ENCODE results near the gene CATSPERD.

CATSPERD gene

GRCh38 chr19:5719961-5720790, at the start of gene CATSPERD, which contains the start of gene LONP1:
TSS of gene CATSPERD (plus strand) at chr19:5720637. CDS start at chr19:5720738, 101 bp downstream.
TSS of gene LONP1 (minus strand) at chr19:5720146. CDS start at chr19:5720132, 14 bp downstream.
- peak; percentile 98 for DNase-seq

- DNase-seq: no peak
These were observed 48.8 kb upstream of the CATSPERD start for GRCh38 chr19:5671600-5671999.

- DNase-seq: no peak
These were observed 47.6 kb upstream of the CATSPERD start for GRCh38 chr19:5672708-5673459.

- DNase-seq: no peak
These were observed 46.7 kb upstream of the CATSPERD start for GRCh38 chr19:5673752-5674151.

- DNase-seq: no peak
These were observed 45.7 kb upstream of the CATSPERD start for GRCh38 chr19:5674714-5675113.

- no peak for DNase-seq
These were observed 44.2 kb upstream of the CATSPERD start for GRCh38 chr19:5676105-5676771.

- no peak for DNase-seq
These were observed 43.7 kb upstream of the CATSPERD start for GRCh38 chr19:5676772-5677105.

- DNase-seq: no peak
These were observed 43.3 kb upstream of the CATSPERD start for GRCh38 chr19:5677136-5677535.

GRCh38 chr19:5677580-5677979, 42.9 kb upstream of the CATSPERD start:
- DNase-seq: no peak

- DNase-seq: no peak
These were observed 42.2 kb upstream of the CATSPERD start for GRCh38 chr19:5678071-5678718.

GRCh38 chr19:5679289-5680083, 41.0 kb upstream of the CATSPERD start:
- no peak for DNase-seq

GRCh38 chr19:5680084-5680436, 40.4 kb upstream of the CATSPERD start:
- no peak for DNase-seq

GRCh38 chr19:5680437-5681368, 39.7 kb upstream of the CATSPERD start, which contains the start of the genes HSD11B1L and MICOS13:
TSS of gene HSD11B1L (plus strand) at chr19:5681027. CDS start at chr19:5684833, 3,806 bp downstream.
TSS of gene MICOS13 (minus strand) at chr19:5680516. CDS start at chr19:5680486, 30 bp downstream.
- DNase-seq: peak; percentile 98

GRCh38 chr19:5681391-5682106, 38.9 kb upstream of the CATSPERD start:
- no peak for DNase-seq

GRCh38 chr19:5682107-5682482, 38.3 kb upstream of the CATSPERD start:
- no peak for DNase-seq

- DNase-seq: no peak
These were observed 37.1 kb upstream of the CATSPERD start for GRCh38 chr19:5683177-5683886.

- no peak for DNase-seq
These were observed 35.6 kb upstream of the CATSPERD start for GRCh38 chr19:5684694-5685430.

GRCh38 chr19:5686326-5686646, 34.2 kb upstream of the CATSPERD start:
- no peak for DNase-seq

Data from CD4-positive, alpha-beta T cell treated with Interleukin-6 for 4 hours (primary cell).